Stimulated activated CD8-positive, alpha-beta memory T cell treated with anti-CD3 and anti-CD28 coated beads, Interleukin-12 subunit alpha, Interleukin-12 subunit beta, amount 100 ng/mL, for 1 hour (primary cell): ENCODE results near the gene GPRC5D.

ENCODE experiments used
- DNase-seq: peaks from one replicate; pipeline ENCODE4 v3.0.0-alpha.2; 2020; ENCODE audit warnings: low read depth

The GPRC5D gene

DNA sequence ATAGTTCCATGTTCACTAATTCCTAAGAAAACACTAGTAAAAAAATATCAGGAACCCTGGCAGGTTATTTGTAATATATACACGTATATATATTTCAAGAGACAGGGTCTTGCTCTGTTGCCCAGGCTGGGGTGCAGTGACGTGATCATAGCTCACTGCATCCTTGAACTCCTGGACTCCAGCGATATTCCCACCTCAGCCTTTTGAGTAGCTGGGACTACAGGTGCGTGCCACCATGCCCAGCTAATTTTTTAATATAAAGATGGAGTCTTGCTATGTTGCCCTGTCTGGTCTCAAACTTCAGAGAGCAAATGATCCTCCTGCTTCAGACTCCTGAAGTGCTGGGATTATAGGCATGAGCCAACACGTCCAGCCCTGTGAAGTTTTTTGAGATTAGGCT is 44.4 kb downstream of the GPRC5D start:
- DNase-seq: no peak

DNA sequence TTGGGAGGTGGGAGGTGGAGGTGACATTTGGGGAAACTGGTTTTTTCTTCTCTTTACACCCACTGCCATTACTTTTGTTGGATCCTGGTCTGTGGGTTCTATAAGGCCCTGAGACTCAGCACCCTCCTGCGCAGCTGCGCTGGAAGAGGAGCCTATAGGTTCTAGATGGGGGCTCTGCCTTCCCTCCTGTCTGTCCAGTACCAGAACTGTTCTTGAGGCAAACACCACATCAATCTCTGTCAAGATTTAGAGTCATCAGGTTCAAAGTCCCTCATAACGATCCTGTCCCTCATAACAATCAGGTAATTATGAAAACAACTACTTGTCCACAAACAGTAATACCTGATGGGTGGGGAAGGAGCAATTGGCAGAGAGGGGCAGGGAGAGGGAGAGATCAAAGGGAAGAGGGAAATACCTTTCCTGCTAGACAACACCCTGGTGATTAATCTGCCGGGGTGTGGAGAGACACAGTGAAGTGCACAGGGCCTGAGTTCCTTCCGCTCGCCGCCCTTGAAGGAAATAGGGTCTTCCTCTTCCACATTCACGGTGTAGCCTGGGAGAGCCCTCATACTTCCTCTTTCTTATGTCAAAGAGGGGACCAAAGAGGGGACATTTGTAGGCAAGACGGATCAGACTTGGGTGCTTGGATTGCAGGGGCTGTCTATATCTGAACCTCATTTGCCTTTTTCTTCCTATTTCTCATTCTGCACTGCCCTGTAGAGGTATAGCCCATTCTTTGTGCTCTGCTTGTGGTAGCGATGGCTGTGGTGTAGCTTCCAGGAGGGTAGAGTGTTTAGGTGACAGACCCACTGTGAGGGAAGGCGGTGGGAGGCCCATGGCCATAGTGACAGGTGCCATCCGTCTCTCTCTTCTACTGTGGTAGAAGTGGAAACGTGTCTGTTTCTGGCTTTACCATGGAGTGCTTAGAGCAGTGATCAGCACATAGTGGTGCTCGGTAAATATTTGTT is 48.0 kb downstream of the GPRC5D start:
- no peak for DNase-seq

DNA sequence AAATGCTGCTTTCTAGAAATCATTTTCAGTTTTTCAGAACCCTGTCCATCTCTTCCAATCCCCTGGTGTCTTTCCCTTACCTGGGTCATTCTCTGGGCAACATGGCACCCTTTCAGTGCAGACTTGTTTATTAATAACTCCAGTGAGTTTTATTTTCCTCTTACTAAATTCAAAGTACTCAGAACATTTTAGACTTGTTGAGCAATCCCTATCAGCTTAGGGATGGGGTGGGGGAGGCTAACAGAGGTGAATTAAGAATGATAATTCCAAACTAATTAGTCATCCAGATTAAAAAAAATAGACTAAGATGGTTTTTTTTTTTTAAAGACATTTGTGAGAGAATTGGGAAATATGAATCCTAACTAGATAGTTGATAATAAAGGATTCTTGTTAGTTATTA is 49.9 kb downstream of the GPRC5D start:
- DNase-seq: no peak

DNA sequence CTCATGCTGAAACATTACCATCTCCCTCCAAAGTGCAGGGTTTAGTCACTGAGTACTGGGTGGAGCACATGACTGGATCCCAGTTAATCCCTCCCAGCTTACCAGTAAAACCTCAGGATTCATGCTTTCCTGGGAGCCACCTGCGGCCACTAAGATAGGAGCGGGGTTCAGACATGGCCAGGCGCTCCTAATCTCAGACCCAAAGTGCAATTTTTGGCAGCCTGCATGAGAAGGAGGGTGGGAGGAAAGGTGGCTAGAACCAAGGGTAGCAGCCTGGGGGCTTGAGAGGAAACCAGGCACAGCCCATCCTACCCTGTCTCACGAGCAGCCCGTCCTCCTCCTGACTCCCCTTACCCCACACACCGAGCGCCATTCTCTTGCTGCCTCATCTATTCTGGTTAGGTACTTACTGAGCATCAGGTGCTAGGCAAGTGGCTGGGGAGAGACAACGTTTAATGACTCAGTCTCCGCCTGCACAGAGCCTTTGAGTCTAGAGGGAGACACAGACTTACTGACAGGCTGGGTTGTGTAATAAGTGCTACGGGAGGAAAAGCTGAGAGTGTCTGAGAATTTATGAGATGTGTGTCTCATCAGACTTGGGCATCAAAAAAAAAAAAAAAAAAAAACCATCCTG is 50.7 kb downstream of the GPRC5D start:
- no peak for DNase-seq

DNA sequence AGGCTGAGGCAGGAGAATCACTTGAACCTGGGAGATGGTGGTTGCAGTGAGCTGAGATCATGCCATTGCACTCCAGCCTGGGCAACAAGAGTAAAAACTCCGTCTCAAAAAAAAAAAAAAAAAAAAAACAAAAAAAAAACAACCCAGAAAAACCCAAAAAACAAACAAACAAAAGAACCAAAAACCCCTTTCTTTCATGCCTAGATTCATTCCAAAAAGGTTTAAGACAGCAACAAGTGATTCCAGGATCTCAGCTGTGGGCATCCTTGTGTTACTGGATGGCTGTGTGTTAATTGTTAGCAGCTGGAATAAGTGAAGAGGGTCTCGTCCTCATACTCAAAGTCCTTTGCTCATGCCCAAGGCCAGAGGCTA is 51.2 kb downstream of the GPRC5D start:
- DNase-seq: no peak

DNA sequence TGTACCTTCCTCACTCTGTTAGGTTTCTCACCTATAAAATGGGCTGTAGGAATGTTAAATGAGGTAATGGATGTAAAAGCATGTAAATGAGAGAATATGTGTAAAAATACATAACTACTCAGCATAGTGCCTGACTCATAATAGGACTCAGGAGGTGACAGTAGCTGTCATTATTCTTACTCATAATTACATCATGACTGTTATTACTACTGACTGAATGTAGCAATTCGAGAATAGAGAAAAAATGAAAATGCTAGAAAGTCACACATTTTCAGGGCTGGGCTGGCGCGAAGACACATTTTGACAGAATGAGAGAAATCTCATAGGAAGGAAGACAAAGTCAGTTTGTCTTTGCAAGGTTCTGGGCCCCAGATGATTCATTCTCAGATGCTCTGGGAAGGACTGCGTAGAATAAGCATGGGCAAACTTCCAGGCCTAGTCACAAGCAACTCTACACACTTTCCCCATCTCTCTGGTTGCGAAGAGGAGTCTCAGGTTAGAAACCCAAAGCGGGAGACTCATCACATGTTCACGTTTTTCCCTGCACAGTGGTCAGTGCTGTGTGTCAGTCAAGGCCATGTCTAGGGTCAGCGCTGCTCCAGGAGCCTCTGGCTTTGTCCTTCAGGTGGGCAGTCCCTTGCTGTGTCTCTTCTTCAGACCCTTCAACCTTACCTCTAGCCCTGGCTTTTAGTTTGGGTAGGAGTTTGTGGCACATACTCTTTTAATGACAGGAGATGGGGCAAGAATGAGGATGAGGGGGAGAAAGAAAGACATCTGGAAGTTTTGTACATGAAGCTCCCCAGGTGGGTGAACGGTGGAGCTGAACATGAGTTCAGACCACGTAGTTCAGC is 52.2 kb downstream of the GPRC5D start:
- DNase-seq: no peak

DNA sequence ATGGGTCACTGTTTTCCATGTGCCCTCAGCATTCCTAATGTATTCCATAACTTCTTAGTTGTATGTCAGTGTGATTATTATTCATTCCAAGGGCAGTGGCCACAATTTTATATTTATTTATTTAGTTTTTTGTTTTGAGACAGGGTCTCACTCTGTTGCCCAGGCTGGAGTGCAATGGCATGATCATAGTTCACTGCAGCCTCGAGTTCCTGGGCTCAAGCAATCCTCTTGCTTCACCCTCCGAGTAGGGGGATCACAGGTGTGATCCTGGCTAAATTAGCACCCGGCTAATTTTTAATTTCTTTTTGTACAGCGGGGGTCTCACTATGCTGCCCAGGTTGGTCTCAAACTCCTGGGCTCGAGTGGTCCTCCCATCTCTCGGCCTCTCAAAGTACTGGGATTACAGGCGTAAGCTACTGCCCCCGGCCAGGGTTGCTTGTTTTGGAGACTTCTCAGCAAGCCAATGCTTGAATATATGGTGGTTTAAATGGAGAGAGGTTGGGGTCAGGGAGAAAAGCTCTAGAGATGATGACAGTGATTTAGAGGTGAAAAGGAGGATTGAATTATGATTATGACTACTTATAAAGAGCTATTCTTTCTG is 53.0 kb downstream of the GPRC5D start:
- no peak for DNase-seq

DNA sequence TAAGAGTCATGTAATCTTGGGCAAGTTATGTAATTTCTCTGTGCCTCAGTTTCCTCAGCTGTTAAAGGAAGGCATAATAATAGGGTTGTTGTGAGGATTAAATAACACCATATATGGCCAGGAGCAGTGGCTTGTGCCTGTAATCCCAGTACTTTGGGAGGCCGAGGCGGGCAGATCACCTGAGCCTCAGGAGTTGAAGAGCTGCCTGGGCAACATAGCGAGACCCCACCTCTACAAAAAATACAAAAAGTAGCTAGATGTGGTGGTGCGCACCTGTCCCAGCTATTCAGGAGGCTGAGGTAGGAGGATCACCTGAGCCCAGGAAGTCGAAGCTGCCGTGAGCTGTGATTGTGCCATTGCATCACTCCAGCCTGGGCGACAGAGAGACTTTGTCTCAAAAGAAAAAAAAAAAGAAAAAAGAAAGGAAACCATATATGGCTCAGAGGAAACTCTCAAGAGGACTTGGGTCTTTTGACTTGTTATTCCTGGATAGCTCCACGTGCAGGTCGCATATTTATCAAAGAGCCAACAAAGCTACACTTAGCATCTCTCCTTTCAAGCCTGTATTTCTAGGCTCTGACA is 53.7 kb downstream of the GPRC5D start:
- no peak for DNase-seq

DNA sequence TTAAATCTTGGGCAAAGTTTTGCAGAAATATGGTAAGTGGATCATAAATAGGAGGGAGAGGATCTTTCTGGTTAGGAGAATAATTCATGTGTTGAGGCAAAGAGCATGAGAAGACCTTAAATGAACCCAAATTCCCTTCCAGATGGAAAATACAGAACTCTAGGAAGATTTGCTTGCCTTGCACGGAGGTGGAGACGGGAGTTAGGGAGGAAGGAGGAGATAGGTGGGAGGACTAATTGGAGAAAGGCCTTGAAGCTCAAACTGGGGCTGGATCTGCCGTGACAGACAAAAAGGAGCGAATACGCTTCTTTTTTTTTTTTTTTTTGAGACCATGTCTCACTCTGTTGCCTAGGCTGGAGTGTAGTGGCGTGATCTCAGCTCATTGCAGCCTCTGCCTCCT is 54.7 kb downstream of the GPRC5D start:
- no peak for DNase-seq

DNA sequence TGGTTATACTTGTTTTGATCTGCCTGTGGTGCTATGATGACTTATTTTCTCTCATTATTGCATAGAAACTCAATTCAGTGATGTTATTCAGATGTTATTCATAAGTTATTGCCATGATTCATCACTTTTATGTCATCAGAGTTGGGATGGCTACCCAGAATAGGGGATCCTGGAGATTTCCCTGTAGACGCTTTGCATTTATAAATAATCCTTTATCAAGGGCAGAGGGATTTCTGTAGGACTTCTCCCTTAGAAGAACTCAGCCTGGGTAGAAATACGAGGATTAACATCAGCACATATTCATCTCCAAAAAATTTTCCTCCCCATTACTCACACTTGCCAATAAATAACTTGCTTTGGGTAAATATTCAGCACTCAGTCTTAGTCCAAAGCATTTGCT is 55.7 kb downstream of the GPRC5D start:
- DNase-seq: no peak

DNA sequence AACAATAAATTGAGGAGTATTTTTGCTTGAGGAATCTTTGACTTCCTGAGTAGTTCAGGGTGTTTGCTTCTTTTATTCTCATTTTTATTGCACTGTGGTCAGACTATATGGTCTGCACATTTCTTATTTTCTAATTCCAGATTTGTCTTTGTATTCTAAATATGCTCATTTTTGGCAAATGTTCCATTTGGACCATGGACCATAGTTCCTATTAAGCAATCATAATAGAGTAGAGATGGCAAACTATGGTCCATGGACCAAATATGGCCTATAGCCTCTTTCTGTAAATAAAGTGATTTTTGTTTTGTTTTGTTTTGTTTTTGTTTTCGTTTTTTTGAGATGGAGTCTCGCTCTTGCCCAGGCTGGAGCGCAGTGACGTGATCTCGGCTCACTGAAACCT is 58.5 kb downstream of the GPRC5D start:
- no peak for DNase-seq

DNA sequence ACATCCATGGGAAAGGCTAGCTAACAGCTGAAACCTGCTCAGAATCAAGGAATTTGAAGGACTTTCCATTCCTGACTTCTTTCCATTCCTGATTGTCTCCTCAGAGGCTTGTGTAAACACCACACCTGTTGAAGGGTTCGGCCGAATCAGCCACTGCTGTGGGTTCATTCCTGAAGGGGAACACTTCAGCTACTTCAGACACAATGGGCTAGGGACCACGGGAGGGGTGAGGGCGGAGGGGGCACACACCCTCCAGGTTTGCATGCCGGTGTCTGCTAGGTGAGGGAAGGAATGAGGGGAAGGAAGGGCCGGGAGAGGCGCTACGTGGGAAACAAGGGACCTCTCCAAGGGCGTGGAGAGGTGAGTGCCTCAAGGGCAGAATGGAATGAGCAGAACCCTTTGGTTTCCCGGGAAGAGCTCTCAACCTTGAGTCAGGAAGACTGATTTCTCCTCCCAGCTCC is 59.3 kb downstream of the GPRC5D start:
- DNase-seq: no peak

DNA sequence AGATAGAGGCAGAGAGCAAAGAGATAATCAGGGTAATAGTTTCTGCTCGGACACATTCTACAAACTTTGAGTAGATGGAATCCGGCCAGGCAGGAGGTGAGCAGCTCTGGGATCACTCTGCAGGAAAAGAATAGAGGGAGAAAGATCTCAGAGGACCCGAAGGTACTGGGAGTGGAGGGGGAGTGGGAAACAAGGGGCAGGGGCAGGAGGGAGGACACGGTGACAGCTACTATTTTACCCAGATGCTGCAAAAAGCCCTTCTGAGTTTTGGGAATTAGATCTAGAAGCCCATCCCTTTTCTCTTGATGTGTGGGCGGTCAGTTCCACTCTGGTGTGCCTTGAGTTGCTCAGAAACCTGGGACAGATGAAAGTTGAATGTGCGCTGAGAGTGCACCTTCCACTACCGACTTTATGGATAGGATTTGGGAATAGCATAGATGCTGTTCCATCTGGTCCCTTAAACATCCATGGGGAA is 60.1 kb downstream of the GPRC5D start:
- DNase-seq: no peak

DNA sequence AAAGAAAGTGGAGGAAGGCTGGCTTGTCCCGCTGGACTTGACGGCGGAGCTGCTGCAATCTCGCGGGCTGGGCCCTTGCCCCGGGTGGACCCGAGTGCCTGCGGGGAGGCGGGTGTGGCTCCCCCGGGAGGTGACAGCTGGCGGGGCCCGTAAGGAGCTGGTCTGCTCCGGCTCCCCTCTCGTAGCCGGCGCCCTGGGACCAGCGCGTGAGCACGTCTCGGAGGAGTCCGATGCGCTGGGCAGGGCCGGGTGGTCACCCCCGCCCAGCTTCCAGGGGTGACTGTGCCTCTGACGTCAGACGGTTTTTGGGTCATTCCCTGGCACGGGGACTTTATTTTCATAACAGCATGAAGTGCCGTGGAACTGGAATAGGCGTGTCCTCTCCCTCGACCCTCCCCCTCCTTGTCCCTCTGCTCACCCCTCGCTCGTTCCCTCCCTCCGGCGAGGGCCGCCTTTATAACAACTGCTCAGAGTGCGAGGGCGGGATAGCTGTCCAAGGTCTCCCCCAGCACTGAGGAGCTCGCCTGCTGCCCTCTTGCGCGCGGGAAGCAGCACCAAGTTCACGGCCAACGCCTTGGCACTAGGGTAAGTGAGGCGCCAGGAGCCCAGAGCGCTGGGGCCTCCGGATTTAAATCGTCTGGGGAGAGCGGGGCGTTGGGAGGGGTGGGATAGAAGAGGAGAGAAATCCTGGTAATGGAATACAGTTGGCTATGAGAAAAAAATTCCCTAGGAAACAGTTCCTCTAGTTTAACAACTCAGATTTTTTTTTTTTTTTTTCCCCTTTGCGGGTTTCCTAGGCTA is 60.7 kb downstream of the GPRC5D start, which contains the start of gene GPRC5A:
Gene GPRC5A (plus strand): TSS at position 483 of the 801 bp plus-strand sequence. CDS start 16,688 bp downstream, outside the sequence.
- no peak for DNase-seq
